Type B pancreatic cell (in vitro differentiated cells): ENCODE data around the gene GLRA3. TPM values are rescaled to one million over a fixed set of nuclear protein-coding genes. Genes with fewer than 3 reads are reported as not detected.
"Not testable (repeated sequence)": the region's sequence is repeated elsewhere in the genome, so short reads cannot be mapped to it uniquely, and the experiment has no call there.

Source experiments
- DNase-seq: peaks from one replicate; pipeline ENCODE4 v3.0.0; 2021; ENCODE audit warnings: mixed read lengths; ENCODE audit not compliant: unreplicated experiment; ENCODE audit errors: extremely low spot score
- H3K27ac Mint-ChIP-seq: 2 replicates; pipeline ENCODE4 v1.8.0; 2021; ENCODE audit warnings: mild to moderate bottlenecking, mixed read lengths
- H3K27me3 Mint-ChIP-seq: 2 replicates; pipeline ENCODE4 v1.8.0; 2021; ENCODE audit warnings: mixed read lengths
- H3K36me3 Mint-ChIP-seq: 2 replicates; pipeline ENCODE4 v1.8.0; 2021; ENCODE audit warnings: mixed read lengths
- H3K4me1 Mint-ChIP-seq: one replicate; pipeline ENCODE4 v1.8.0; 2021; ENCODE audit warnings: mixed read lengths; ENCODE audit not compliant: unreplicated experiment
- H3K4me3 Mint-ChIP-seq: 2 replicates; pipeline ENCODE4 v1.8.0; 2021; ENCODE audit warnings: mild to moderate bottlenecking, mixed read lengths
- H3K9me3 Mint-ChIP-seq: 2 replicates; pipeline ENCODE4 v1.8.0; 2021; ENCODE audit warnings: mixed read lengths
- long read RNA-seq: library from polyadenylated mRNA; unstranded; transcript quantifications from one replicate; pipeline ENCODE4 v2.0.0, GENCODE V29; 2020
- total RNA-seq: library from RNA; stranded (reverse); gene quantifications from 2 replicates; pipeline ENCODE4 v1.2.1, GENCODE V29; 2021; ENCODE audit warnings: low replicate concordance
- TF ChIP-seq, protein P1 (sequence below): fragments of 200-600 bp; sonication (generic); conservative IDR thresholded peaks from 2 replicates; pipeline ENCODE4 v1.5.0; 2021; ENCODE audit warnings: antibody characterized with exemption, mild to moderate bottlenecking

The GLRA3 gene
- 0.60 and 0.64 TPM in 2 replicates for total RNA-seq
- long read RNA-seq, partial matches to known transcripts, result 0 of 2 reads
- long read RNA-seq, other reads (novel, unspliced or antisense), result 1 of 2 reads

DNA sequence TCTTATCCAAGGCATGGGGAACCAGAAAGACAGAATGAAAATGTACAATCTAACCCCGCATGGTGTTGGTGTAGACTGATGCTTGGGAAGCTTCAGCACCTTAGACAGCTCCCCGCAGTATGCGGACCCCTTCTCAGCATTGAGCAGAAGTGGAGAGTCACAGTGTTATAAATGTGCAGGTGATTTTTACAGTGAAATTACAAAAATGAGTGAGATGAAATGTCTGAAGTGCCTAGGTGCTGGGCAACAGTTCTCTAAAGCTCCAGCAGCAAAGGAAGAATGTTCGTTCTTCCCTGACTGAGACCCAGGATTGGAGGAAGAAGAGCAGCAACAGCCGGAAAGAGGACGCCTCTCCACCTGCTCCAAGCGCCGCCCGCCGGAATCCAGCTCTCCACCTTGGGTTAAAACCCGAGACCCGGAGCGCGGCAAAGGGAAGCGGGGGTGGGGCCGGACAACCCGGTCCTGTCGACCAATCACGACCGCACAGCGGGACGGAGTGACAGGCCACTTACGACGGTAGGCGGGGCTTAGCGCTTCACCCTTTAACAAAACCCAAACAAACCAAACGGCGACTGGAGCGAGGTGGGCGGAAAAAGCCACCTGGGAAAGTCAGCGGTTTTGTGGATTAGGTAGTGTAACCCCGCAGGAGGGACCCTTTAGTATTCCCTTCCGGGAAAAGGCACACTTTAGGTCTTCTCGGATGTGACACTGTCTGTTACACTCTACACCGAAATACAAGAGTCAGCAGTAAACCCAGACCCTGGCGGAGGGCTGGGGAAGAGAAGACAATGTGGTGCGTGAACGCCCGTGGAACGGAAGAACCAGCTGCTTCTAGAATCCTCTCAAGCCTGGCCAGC is at the start of gene GLRA3:
Gene GLRA3 (minus strand): TSS at position 403 of the 857 bp plus-strand sequence. CDS start 436 bp downstream, outside the sequence.
- H3K27me3 Mint-ChIP-seq, result peaks cover 18% of the 10 kb centered on the region

DNA sequence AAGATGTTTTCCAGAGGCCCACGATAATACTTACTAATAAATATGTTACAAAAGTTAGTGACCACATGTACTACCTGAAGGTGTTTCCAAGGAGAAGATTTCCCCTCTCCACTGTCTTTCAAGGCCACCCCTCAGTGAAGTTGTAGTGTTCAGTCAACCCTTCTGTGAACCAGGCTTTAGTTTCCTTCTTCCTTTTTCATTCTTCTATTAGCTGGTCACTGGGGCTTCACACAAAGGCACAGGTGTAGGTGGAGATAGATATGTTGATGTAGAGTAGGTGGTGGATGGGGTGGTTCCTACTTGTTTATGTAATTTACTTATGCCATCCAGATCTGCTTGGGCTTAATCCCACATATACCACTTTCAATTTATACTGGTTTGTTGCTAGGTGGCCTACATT is 45.9 kb upstream of the GLRA3 start:
- TF ChIP-seq, protein P1, sequence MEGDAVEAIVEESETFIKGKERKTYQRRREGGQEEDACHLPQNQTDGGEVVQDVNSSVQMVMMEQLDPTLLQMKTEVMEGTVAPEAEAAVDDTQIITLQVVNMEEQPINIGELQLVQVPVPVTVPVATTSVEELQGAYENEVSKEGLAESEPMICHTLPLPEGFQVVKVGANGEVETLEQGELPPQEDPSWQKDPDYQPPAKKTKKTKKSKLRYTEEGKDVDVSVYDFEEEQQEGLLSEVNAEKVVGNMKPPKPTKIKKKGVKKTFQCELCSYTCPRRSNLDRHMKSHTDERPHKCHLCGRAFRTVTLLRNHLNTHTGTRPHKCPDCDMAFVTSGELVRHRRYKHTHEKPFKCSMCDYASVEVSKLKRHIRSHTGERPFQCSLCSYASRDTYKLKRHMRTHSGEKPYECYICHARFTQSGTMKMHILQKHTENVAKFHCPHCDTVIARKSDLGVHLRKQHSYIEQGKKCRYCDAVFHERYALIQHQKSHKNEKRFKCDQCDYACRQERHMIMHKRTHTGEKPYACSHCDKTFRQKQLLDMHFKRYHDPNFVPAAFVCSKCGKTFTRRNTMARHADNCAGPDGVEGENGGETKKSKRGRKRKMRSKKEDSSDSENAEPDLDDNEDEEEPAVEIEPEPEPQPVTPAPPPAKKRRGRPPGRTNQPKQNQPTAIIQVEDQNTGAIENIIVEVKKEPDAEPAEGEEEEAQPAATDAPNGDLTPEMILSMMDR, result no peak
- no peak overlapping the region for H3K4me3 Mint-ChIP-seq
- H3K36me3 Mint-ChIP-seq, result no peaks in the 10 kb centered on the region
- no peaks in the 10 kb centered on the region for H3K27me3 Mint-ChIP-seq
- DNase-seq, result no peak
- no peak overlapping the region for H3K27ac Mint-ChIP-seq
- no peaks in the 10 kb centered on the region for H3K4me1 Mint-ChIP-seq
- peaks cover 8% of the 10 kb centered on the region for H3K9me3 Mint-ChIP-seq

More for the DNA sequence above, at the start of gene GLRA3:
- no peaks in the 10 kb centered on the region for H3K36me3 Mint-ChIP-seq
- H3K4me1 Mint-ChIP-seq, result peaks cover 6% of the 10 kb centered on the region
- no peaks in the 10 kb centered on the region for H3K9me3 Mint-ChIP-seq
- H3K27ac Mint-ChIP-seq, result peak within 1 kb of the TSS; percentile 50
- H3K4me3 Mint-ChIP-seq, result peak within 1 kb of the TSS; percentile 93
- peak; percentile 78 for DNase-seq
- TF ChIP-seq, protein P1, result peak; percentile 52

DNA sequence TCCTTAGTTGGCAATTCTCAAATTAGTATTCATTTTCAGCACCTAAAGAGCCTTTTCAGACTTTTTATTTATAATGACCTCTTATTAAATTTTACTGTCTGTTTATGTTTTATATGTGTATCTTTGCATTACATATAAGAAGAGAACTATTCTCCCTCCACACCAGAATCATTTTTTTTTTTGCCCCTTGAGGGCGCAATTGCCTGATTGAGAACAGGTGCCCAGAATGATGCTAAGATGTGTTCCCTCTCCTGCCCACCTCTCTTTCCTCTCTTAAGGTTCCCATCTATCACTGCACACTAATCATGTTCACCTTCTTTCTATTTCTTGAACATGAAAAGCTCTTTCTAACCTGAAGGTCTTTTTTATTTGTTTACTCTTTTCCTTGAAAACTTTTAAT is 44.9 kb upstream of the GLRA3 start:
- TF ChIP-seq, protein P1, result peak; percentile 47
- H3K27ac Mint-ChIP-seq, result no peak overlapping the region
- H3K27me3 Mint-ChIP-seq, result no peaks in the 10 kb centered on the region
- H3K4me1 Mint-ChIP-seq, result no peaks in the 10 kb centered on the region
- H3K9me3 Mint-ChIP-seq, result peaks cover 8% of the 10 kb centered on the region
- H3K36me3 Mint-ChIP-seq, result no peaks in the 10 kb centered on the region
- no peak overlapping the region for H3K4me3 Mint-ChIP-seq
- DNase-seq, result no peak

DNA sequence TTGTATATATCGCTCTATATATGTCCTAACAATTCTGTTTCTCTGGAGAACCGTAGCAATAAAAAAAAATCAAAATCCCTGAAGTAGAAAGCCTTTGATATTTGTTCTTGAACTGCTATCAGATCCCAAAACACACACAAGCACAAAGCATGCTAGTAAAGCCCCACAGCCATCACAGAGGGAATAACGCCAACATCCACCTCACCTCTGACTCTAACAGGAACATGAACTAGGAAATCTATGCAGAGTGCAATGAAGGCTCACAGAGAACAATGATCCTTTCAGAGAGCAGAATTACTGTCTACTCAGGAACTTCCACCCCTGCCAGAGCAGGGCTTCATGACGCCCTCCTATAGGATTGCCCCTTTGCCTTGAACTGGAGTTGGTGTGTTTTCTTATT is 44.1 kb upstream of the GLRA3 start:
- H3K4me3 Mint-ChIP-seq, H3K27ac Mint-ChIP-seq, DNase-seq, H3K36me3 Mint-ChIP-seq, H3K9me3 Mint-ChIP-seq, H3K27me3 Mint-ChIP-seq, H3K4me1 Mint-ChIP-seq: not testable (repeated sequence)

DNA sequence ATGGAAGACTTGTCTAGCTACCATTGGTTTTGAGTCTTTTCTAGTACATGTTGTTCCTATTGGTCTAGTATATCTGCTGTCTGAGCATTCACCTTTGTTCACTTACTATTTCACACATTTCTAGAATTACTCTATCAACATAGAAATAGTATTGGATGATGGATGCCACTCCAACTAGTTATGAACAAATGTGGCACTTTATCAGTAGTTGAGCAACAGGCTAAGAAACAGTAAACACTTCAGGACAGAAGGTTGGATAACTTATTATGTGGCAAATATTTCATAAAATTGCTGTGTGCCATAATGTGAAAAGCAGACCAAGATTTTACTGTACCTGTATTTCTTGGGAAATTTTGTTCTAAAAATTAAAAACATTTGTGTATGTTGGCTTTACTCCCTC is 42.4 kb upstream of the GLRA3 start:
- TF ChIP-seq, protein P1, result no peak
- Mint-ChIP-seq H3K4me1 (no peaks in the 10 kb centered on the region), H3K27me3 (no peaks in the 10 kb centered on the region), H3K9me3 (peaks cover 8% of the 10 kb centered on the region), H3K4me3 (no peak overlapping the region), H3K36me3 (no peaks in the 10 kb centered on the region), H3K27ac (peak overlapping the region; percentile 52)
- DNase-seq, result no peak

DNA sequence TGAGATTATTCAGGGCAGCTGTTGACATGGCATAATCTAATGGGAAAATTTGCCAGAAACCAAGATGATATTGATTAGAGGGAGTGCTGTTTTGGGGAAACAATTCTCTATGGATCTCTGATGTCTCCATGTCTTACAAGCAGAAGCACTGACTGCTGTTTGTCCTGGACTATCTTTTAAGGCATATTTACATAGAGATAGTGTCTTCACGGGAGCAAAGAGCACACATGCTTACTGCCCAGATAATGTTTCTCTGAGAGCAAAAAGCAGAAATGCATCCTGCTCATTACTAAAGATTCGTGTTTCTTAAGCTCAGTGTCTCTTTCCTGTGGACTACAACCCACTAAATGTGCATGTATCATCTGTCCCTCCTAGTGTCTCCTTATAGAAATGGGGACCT is 41.3 kb upstream of the GLRA3 start:
- H3K4me3 Mint-ChIP-seq, result no peak overlapping the region
- no peaks in the 10 kb centered on the region for H3K4me1 Mint-ChIP-seq
- H3K27me3 Mint-ChIP-seq, result no peaks in the 10 kb centered on the region
- TF ChIP-seq, protein P1, result no peak
- DNase-seq, result no peak
- H3K27ac Mint-ChIP-seq, result peak overlapping the region; percentile 43
- no peaks in the 10 kb centered on the region for H3K36me3 Mint-ChIP-seq
- peaks cover 8% of the 10 kb centered on the region for H3K9me3 Mint-ChIP-seq
